Esophagus squamous epithelium (tissue), 4 donors: ENCODE data around the gene CTTN.

Experiments
- CTCF ChIP-seq, 6 experiments: fragments of 450-650 bp in 4 of 6; fragments of 200-600 bp in 2 of 6; sonication (generic) in 2 of 6; IDR thresholded peaks; one replicate each; pipeline ENCODE4 v1.5.1; 2016 to 2019; ENCODE audit warnings: antibody characterized with exemption in 6 of 6, mild to moderate bottlenecking in 4 of 6, moderate library complexity in 4 of 6
- POLR2A ChIP-seq, 4 donors: fragments of 450-650 bp; IDR thresholded peaks; one replicate each; pipeline ENCODE4 v1.6.1; 2017; ENCODE audit warnings: antibody characterized with exemption in 4 of 4, mild to moderate bottlenecking in 4 of 4, moderate library complexity in 3 of 4

- TF ChIP-seq CTCF (IDR thresholded peaks at IDR 0.05): no peak
- TF ChIP-seq POLR2A (IDR thresholded peaks at IDR 0.05): no peak
These were observed 26.5 kb downstream of the CTTN start for GRCh38 chr11:70424765-70425344.
